HEK293T (cell line): Measurements from ENCODE around the gene DAPK1.

Experiments
- CTCF ChIA-PET: fragments of 350-600 bp; formaldehyde crosslinking; extraction: SDS; loops from one replicate; lab custom pipeline; 2021; ENCODE audit warnings: antibody characterized with exemption, inconsistent platforms; lab: Yijun Ruan, JAX
- POLR2A ChIA-PET: fragments of 350-600 bp; formaldehyde crosslinking; extraction: SDS; loops from one replicate; lab custom pipeline; 2020; ENCODE audit warnings: antibody characterized with exemption, inconsistent platforms; lab: Yijun Ruan, JAX
- DNase-seq: peaks from one replicate; pipeline ENCODE4 v3.0.0; 2012; ENCODE audit warnings: mixed read lengths; ENCODE audit errors: extremely low spot score
- ARNT ChIP-seq: fragments of 450-650 bp; IDR thresholded peaks from 2 replicates; pipeline ENCODE4 v1.6.1; 2017; ENCODE audit warnings: mild to moderate bottlenecking
- BHLHE40 ChIP-seq: fragments of 450-650 bp; IDR thresholded peaks from 2 replicates; pipeline ENCODE4 v1.6.1; 2016; ENCODE audit warnings: mild to moderate bottlenecking, moderate library complexity, borderline replicate concordance
- CTBP1 ChIP-seq: fragments of 450-650 bp; IDR thresholded peaks from 2 replicates; pipeline ENCODE4 v1.6.1; 2016; ENCODE audit warnings: borderline replicate concordance
- ELF4 ChIP-seq: fragments of 450-650 bp; IDR thresholded peaks from 2 replicates; pipeline ENCODE4 v1.6.1; 2017; ENCODE audit warnings: antibody characterized with exemption
- FOXA1 ChIP-seq: fragments of 450-650 bp; IDR thresholded peaks from 2 replicates; pipeline ENCODE4 v1.6.1; 2016; ENCODE audit warnings: mild to moderate bottlenecking
- FOXK2 ChIP-seq: fragments of 450-650 bp; IDR thresholded peaks from 2 replicates; pipeline ENCODE4 v1.6.1; 2016; ENCODE audit warnings: mild to moderate bottlenecking
- FOXM1 ChIP-seq: fragments of 450-650 bp; IDR thresholded peaks from 2 replicates; pipeline ENCODE4 v1.6.1; 2017; ENCODE audit warnings: mild to moderate bottlenecking, borderline replicate concordance
- HDGF ChIP-seq: fragments of 450-650 bp; IDR thresholded peaks from 2 replicates; pipeline ENCODE4 v1.6.1; 2017; ENCODE audit warnings: antibody characterized with exemption, borderline replicate concordance
- L3MBTL2 ChIP-seq: fragments of 450-650 bp; conservative IDR thresholded peaks from 2 replicates; pipeline ENCODE4 v1.6.1; 2016; ENCODE audit warnings: mild to moderate bottlenecking
- LEF1 ChIP-seq: fragments of 450-650 bp; IDR thresholded peaks from 2 replicates; pipeline ENCODE4 v1.6.1; 2017; ENCODE audit warnings: mild to moderate bottlenecking, borderline replicate concordance
- NFRKB ChIP-seq: fragments of 450-650 bp; IDR thresholded peaks from 2 replicates; pipeline ENCODE4 v1.6.1; 2016; ENCODE audit warnings: mild to moderate bottlenecking, moderate library complexity
- PKNOX1 ChIP-seq: fragments of 450-650 bp; IDR thresholded peaks from 2 replicates; pipeline ENCODE4 v1.6.1; 2016
- SP1 ChIP-seq: fragments of 450-650 bp; IDR thresholded peaks from 2 replicates; pipeline ENCODE4 v1.6.1; 2017
- SUZ12 ChIP-seq: fragments of 450-650 bp; IDR thresholded peaks from 2 replicates; pipeline ENCODE4 v1.6.1; 2016; ENCODE audit warnings: mild to moderate bottlenecking
- TARDBP ChIP-seq: fragments of 450-650 bp; IDR thresholded peaks from 2 replicates; pipeline ENCODE4 v1.6.1; 2016
- ZNF384 ChIP-seq: fragments of 450-650 bp; IDR thresholded peaks from 2 replicates; pipeline ENCODE4 v1.6.1; 2016

The DAPK1 gene

GRCh38 chr9:87720173-87720572 lies 222.5 kb downstream of the DAPK1 start:
- TF ChIP-seq TARDBP (no peak), FOXM1 (no peak), ZNF384 (no peak)
- CTCF ChIA-PET, result no interaction called here
- DNase-seq, result no peak
- POLR2A ChIA-PET, result no interaction called here

- ChIA-PET CTCF (no interaction called here), POLR2A (no interaction called here)
- no peak for DNase-seq
- TF ChIP-seq ARNT (no peak), FOXA1 (no peak), BHLHE40 (no peak)
Measured at GRCh38 chr9:87722393-87723088, 224.9 kb downstream of the DAPK1 start.

- no peak for DNase-seq
- POLR2A ChIA-PET, result interaction anchor here (0.7 to 1.7 kb wide), 5 partner anchors 8 to 70 kb away, joined by 3 to 8 read pairs (median 4); no protein-coding TSS in a partner anchor
- CTCF ChIA-PET, result interaction anchor here (0.5 kb wide), 1 partner anchor 87 kb away, joined by 3 read pairs; no protein-coding TSS in a partner anchor
- no peak for TF ChIP-seq SP1
- no peak for TF ChIP-seq BHLHE40
- no peak for TF ChIP-seq LEF1
- no peak for TF ChIP-seq ARNT
- TF ChIP-seq FOXM1, result no peak
- TF ChIP-seq L3MBTL2, result no peak
- TF ChIP-seq ELF4, result no peak
- TF ChIP-seq SUZ12, result no peak
- no peak for TF ChIP-seq FOXK2
- TF ChIP-seq CTBP1, result no peak
- no peak for TF ChIP-seq FOXA1
Measured at GRCh38 chr9:87725356-87725899, 227.8 kb downstream of the DAPK1 start.

- DNase-seq, result peak; percentile 79
- ChIA-PET POLR2A (interaction anchor here (0.7 to 1.7 kb wide), 6 partner anchors 9 to 141 kb away, joined by 3 to 8 read pairs (median 4); no protein-coding TSS in a partner anchor), CTCF (no interaction called here)
- TF ChIP-seq ELF4 (no peak), FOXM1 (no peak), L3MBTL2 (peak; percentile 83)
Measured at GRCh38 chr9:87725900-87726709, 228.4 kb downstream of the DAPK1 start, which contains the start of gene CTSL. Gene CTSL, plus strand, starts transcription at chr9:87726119. Its CDS starts 1,485 bp downstream, at chr9:87727604.

GRCh38 chr9:87729246-87729645 lies 231.6 kb downstream of the DAPK1 start:
- no peak for DNase-seq
- ChIA-PET POLR2A (no interaction called here), CTCF (no interaction called here)
- TF ChIP-seq FOXK2, result no peak
- TF ChIP-seq FOXM1, result no peak

- CTCF ChIA-PET, result no interaction called here
- no peak for TF ChIP-seq L3MBTL2
- TF ChIP-seq BHLHE40, result no peak
- no peak for TF ChIP-seq SUZ12
- no peak for TF ChIP-seq FOXA1
- TF ChIP-seq NFRKB, result no peak
- no peak for TF ChIP-seq ELF4
- no peak for TF ChIP-seq ZNF384
- no peak for TF ChIP-seq FOXK2
- TF ChIP-seq FOXM1, result no peak
- no peak for TF ChIP-seq SP1
- no peak for TF ChIP-seq CTBP1
- no peak for TF ChIP-seq LEF1
- TF ChIP-seq ARNT, result no peak
- no peak for TF ChIP-seq TARDBP
- no peak for TF ChIP-seq PKNOX1
- POLR2A ChIA-PET, result no interaction called here
- DNase-seq, result no peak
Measured at GRCh38 chr9:87731321-87731720, 233.7 kb downstream of the DAPK1 start.

GRCh38 chr9:87732344-87732743 lies 234.7 kb downstream of the DAPK1 start:
- CTCF ChIA-PET, result no interaction called here
- POLR2A ChIA-PET, result no interaction called here
- DNase-seq, result no peak
- no peak for TF ChIP-seq TARDBP
- no peak for TF ChIP-seq FOXK2
- no peak for TF ChIP-seq NFRKB
- TF ChIP-seq SP1, result no peak
- TF ChIP-seq PKNOX1, result no peak
- TF ChIP-seq ARNT, result no peak
- no peak for TF ChIP-seq SUZ12
- no peak for TF ChIP-seq ELF4
- TF ChIP-seq HDGF, result no peak
- no peak for TF ChIP-seq BHLHE40
- TF ChIP-seq L3MBTL2, result no peak
- no peak for TF ChIP-seq LEF1
- TF ChIP-seq FOXM1, result no peak
- no peak for TF ChIP-seq CTBP1
- no peak for TF ChIP-seq ZNF384
- TF ChIP-seq FOXA1, result no peak
